Activated CD8-positive, alpha-beta memory T cell treated with anti-CD3 and anti-CD28 coated beads, Interleukin-2, amount 50 U/mL, for 48 hours (primary cell): ENCODE data around the gene LAYN.

Experiments used
- DNase-seq: peaks from one replicate; pipeline ENCODE4 v3.0.0-alpha.2; 2020

The LAYN gene, protein sequence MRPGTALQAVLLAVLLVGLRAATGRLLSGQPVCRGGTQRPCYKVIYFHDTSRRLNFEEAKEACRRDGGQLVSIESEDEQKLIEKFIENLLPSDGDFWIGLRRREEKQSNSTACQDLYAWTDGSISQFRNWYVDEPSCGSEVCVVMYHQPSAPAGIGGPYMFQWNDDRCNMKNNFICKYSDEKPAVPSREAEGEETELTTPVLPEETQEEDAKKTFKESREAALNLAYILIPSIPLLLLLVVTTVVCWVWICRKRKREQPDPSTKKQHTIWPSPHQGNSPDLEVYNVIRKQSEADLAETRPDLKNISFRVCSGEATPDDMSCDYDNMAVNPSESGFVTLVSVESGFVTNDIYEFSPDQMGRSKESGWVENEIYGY

DNA sequence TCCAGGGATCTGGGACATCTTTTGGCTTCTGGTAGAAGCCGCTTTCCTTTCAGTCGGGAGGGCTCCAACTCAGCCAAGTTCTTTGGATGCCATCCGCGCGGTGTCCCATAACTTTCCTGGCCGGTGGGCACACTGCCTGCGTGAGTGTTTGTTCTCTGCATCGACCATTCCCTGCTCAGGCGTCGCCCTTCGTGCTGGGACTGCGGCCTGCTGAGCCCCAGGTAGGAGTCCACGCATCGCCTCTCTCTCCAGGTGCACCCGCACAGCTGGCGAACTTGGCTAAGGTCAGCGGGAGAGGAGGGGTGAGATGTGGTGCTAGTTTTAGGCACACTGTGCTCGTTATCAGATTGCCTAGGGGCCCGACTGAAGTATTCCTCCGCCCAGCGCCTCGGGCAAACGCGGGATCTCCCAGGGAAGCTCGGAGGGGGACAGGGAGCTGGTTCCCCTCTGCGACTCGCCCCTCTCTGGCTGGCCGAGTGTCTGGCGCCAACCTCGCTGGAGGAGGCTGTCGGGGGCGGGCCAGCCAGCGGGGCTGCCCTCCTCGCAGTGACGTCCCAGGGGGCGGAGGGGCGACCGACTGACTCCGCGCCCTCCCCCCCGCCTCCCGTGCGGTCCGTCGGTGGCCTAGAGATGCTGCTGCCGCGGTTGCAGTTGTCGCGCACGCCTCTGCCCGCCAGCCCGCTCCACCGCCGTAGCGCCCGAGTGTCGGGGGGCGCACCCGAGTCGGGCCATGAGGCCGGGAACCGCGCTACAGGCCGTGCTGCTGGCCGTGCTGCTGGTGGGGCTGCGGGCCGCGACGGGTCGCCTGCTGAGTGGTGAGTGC, at the start of gene LAYN:
Gene LAYN (plus strand): TSS at position 607 of the 823 bp plus-strand sequence. CDS start 124 bp downstream, at position 731.
- DNase-seq: peak; percentile 72

DNA sequence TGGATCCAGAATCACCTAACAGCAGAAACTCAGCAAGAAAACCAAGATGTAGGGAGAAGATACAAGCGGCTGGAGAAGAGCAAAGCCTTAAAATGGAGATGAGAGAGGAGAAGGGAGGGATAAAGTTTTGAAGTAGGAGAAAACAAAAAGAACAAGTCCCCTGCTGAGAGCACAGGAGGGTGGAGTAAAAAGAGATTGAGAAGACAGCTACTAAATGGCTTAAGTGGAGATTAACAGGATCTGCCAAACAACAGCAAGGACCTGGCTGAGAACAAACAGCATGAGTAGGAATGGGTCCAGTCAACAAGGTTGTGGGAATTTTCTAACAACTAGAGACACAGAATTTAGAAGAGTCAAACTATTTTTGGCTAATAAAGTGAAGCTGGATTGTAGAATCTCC, 46.5 kb upstream of the LAYN start:
- DNase-seq: no peak

DNA sequence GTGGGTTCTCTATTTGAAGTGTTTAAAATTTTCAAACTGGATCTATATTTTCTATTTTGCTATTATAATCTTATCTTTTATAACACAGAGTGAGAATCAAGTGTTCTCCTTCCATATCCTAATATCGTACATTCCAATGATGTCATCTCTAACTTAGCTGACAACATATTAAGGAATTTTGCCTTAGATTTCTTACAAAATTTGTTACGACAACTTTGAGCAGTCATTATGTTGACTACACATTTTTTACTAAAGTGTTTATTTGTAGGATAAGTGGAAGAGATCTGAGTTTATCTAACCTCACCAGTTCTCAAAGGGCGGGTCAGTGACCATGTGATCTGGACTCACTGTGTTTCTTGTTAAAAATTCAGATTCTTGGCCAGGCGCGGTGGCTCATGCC, 41.0 kb upstream of the LAYN start:
- no peak for DNase-seq

- no peak for DNase-seq
Observed at GRCh38 chr11:111500481-111500880, 40.0 kb upstream of the LAYN start.

GRCh38 chr11:111502611-111503010, 37.9 kb upstream of the LAYN start:
- DNase-seq: no peak

GRCh38 chr11:111510311-111510710, 30.2 kb upstream of the LAYN start:
- DNase-seq: no peak

DNA sequence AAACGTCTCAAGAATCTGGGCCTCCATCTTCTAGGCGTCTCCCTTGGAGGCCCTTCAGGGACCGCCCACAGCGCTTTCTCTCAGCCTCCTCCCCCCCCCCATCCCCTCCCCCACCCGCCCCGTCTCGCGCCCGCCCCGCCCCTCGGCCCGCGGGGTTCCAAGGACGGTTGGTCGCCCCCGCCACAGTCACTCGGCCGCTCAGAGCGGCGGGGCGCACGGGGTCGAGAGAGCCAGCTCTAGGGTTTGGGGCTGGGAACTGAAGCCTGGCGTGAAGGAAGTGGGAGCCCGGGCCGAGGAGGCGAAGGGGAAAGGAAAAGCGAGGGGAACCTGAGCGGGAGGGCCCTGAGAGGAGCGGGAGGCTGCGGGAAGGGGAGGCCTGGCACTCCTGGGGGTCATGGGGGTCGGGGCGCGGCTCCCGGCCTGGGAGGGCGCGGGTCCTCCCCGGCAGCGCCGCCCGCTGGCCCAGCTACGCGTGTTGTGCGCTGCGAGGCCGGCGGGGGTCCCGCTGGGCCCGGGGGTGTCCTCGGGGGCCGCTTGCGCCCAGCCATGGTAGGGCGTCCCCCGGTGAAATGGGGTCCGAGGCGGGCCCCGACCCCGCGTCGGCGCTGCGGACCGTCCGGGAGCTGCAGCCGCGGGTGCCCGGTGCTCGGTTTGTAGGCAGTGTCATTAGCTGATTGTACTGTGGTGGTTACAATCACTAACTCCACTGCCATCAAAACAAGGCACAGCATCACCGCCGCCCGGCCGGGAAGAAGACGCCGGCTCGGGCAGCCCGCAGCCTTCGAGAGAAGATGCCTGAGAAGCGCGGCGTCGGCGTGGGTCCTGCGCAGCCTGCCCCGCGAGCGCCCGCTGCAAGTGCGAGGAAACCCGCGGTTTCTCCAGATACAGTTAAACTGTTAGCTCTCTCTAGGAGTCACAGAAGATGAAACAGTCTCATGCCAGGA, 28.0 kb upstream of the LAYN start, which contains the start of gene BTG4:
Gene BTG4 (minus strand): TSS at position 91 of the 944 bp plus-strand sequence. CDS start 13,610 bp downstream, outside the sequence.
- DNase-seq: peak; percentile 71

DNA sequence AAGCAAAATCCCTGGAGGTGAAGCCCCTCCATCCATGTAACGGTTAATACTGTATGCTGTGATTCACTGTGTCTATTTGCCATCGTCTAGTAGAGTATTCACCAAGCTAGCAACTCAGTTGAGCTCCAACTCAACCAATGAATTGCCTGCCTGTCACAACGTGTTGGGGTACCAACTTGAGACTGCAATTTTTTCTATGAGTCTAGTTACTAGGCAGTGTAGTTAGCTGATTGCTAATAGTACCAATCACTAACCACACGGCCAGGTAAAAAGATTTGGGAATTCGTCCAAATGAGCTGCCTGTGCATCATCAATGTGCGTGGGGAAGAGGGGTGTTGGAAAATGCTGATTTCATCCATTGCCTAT, 27.3 kb upstream of the LAYN start:
- no peak for DNase-seq

- DNase-seq: peak; percentile 61
Observed at GRCh38 chr11:111514216-111515031, 26.1 kb upstream of the LAYN start, which contains the start of gene HOATZ. Gene HOATZ (plus strand): TSS chr11:111514778. CDS start chr11:111514785, 7 bp downstream.

DNA sequence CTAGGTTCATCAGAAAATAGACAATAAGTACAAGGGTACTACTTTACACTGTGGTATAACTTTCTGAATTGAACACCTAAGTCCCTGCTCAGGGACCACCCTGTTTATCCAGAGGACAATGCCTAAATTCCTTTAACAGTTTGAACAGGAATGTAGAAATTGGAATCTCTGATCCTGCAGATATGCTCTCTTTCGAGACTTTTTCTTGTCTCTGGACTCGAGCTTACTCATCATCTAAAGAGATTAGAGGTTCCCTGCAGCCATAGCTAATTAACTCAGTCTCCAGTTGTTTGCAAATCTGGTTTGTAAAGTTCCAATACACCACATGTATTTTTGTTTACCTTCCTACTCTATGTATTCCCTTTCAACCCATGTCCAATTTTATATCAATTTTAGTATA, 24.9 kb upstream of the LAYN start:
- DNase-seq: no peak

DNA sequence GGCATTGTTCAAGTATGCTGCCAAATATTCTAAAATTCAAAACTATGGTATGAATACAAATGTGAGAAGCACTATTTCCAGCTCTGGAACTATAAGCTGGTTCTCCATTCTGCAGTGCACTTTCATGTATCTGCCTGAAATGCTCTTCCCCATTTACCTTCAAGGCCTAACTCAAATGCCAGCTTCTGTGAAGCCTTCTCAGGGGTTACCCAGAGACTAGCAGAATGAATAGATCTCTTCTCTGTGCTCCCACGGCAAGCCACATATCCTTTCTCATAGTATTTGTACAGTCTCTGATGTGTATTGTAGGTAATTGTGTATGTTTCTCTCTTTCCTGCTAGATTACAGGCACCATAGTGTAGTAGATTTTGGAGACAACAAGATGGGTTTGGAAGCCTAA, 21.9 kb upstream of the LAYN start:
- no peak for DNase-seq

GRCh38 chr11:111520560-111520959, 20.0 kb upstream of the LAYN start:
- DNase-seq: no peak

- no peak for DNase-seq
Observed at GRCh38 chr11:111521135-111521534, 19.4 kb upstream of the LAYN start.

DNA sequence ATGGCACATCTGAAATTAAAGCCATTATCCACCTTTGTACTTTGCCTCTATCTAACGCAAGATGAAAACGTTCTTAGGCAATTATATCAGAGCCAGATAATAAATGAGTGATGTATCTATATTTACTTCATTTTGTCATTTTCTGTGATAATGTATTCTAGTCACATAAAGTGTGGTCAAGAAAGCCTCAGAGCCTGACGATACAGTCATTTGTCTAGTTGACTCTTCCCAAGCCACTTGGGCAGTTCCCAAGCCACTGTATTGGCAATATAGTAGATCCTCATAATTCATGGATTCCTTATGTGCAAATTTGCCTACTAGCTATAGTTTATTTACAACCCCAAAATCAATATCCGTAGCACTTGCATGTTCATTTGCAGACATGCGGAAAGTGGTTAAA, 18.1 kb upstream of the LAYN start:
- no peak for DNase-seq

- DNase-seq: no peak
Observed at GRCh38 chr11:111523343-111523742, 17.2 kb upstream of the LAYN start.

- no peak for DNase-seq
Observed at GRCh38 chr11:111524056-111524455, 16.5 kb upstream of the LAYN start.

DNA sequence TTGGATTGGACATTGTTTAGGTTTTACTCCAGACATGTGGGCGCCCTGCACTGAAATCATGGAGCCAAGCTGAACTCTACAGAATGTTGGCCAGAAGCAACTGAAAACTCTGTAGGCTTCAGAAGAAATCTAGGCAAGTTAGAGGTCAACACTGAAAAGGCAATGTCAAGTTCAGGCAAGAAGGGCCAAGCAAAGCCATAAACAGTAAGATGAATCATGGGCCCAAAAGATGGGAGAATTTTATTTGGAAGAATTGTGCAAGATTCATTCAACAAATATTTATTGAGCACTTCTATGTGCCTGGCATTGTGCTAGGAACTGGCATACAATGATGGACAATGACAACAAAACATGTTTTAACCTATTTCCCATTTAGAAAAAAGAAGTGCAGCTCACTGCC, 15.1 kb upstream of the LAYN start:
- DNase-seq: no peak

- no peak for DNase-seq
Observed at GRCh38 chr11:111526501-111526900, 14.0 kb upstream of the LAYN start.

- DNase-seq: no peak
Observed at GRCh38 chr11:111527279-111527678, 13.2 kb upstream of the LAYN start.

- no peak for DNase-seq
Observed at GRCh38 chr11:111528557-111528956, 12.0 kb upstream of the LAYN start.

- DNase-seq: no peak
Observed at GRCh38 chr11:111530091-111530490, 10.4 kb upstream of the LAYN start.

DNA sequence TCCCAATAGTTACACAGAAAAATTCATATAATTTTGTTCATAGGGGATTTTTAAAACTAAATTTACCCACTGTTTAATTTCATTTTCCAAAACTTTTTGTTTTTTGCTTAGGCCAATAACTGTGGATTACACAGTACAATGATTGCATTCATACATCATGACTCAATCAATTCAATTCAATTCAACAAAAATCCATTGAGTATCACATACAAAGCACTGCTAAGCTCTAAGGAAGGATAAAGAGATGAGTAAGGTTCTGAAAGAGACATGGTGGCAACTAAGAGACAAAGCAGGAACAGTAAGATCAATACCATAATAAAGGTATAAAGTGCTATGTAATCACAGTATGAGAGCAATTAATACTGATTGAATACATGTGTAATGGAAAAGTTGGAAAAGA, 9.4 kb upstream of the LAYN start:
- no peak for DNase-seq
